HG03460 (cell line): Measurements from ENCODE around the gene SNHG17.

Source experiments
- ATAC-seq: cut with Tn5 transposase; IDR thresholded peaks from one replicate; pipeline ENCODE4 v1.9.1; 2021; ENCODE audit not compliant: unreplicated experiment

Gene SNHG17

GRCh38 chr20:38377039-38377685, 58.0 kb downstream of the SNHG17 start:
- ATAC-seq: no peak

- no peak for ATAC-seq
Measured at GRCh38 chr20:38373898-38374297, 61.2 kb downstream of the SNHG17 start.

GRCh38 chr20:38373231-38373867, 61.8 kb downstream of the SNHG17 start:
- ATAC-seq: no peak

- ATAC-seq: no peak
Measured at GRCh38 chr20:38372806-38373205, 62.3 kb downstream of the SNHG17 start.
